ENCODE results near the gene HOXC11. TPM values are rescaled to one million over a fixed set of nuclear protein-coding genes. Genes with fewer than 3 reads are reported as not detected.

The HOXC11 gene
- polyA plus RNA-seq, 1 experiment = not detected

DNA sequence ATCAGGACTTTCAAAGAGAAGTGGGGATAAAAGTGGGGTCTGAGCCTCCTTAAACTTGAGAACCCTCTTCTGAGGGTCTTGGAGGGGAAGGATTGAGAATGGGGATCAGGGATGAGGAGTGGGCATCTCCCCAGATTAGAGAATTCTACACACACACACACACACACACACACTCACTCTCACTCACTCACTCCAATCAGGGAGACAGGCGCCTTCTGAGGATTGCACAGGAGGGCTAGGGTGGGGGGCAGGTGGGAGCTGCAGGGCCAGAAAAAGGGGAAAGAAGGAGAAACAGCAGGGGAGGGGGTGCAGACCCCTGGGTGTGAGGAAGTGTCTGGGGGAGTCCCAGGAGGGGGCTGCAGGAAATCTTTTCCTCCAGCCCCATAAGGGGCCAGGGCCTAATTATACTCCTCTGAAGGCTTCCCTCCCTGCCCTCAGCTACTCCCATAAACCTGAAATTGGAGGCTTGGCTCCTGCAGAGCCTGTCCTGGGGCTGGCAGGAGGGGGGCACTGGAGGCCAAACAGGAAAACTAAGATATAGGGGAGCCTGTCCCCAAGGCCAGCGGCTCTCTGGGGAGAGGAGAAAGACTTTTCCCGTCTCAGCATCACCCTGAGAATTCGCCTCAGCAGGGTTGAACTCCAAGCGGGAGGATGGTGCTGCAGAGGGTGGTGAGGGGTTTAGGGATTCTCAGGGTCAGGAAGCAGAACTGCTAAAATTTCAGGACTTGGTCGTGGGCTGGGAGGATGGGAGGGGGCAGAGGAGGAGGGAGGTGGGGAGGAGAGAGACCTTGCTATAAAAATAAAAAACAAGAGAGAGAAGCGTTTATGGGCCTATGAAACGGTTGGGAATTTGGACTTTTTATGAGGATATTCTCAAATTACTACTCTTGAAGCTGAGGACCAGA lies 28.6 kb downstream of the HOXC11 start:
- DNase-seq (ENCODE audit: low read depth, low spot score) = no peak
- TF ChIP-seq, protein P1, sequence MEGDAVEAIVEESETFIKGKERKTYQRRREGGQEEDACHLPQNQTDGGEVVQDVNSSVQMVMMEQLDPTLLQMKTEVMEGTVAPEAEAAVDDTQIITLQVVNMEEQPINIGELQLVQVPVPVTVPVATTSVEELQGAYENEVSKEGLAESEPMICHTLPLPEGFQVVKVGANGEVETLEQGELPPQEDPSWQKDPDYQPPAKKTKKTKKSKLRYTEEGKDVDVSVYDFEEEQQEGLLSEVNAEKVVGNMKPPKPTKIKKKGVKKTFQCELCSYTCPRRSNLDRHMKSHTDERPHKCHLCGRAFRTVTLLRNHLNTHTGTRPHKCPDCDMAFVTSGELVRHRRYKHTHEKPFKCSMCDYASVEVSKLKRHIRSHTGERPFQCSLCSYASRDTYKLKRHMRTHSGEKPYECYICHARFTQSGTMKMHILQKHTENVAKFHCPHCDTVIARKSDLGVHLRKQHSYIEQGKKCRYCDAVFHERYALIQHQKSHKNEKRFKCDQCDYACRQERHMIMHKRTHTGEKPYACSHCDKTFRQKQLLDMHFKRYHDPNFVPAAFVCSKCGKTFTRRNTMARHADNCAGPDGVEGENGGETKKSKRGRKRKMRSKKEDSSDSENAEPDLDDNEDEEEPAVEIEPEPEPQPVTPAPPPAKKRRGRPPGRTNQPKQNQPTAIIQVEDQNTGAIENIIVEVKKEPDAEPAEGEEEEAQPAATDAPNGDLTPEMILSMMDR (IDR thresholded peaks at IDR 0.05; ENCODE audit: low read depth, low read length) = no peak
- H3K4me3 ChIP-seq (ENCODE audit: low read depth, low read length) = no peak overlapping the region
- CTCF ChIA-PET = interaction anchor here (1.0 to 7.8 kb wide), 5 partner anchors 200 to 215 kb away, joined by 3 to 107 read pairs (median 9); no protein-coding TSS in a partner anchor
- H3K9me3 ChIP-seq (ENCODE audit: control insufficient read depth, insufficient read depth, low read length) = peaks cover 9% of the 10 kb centered on the region; the same call in 1 of the 2 replicates
- POLR2A ChIA-PET = no interaction called here
- H3K27me3 ChIP-seq (ENCODE audit: control insufficient read depth, insufficient read depth, low read length) = peaks cover 97% of the 10 kb centered on the region
- H3K27ac ChIP-seq (ENCODE audit: low read depth, low read length) = no peak overlapping the region

DNA sequence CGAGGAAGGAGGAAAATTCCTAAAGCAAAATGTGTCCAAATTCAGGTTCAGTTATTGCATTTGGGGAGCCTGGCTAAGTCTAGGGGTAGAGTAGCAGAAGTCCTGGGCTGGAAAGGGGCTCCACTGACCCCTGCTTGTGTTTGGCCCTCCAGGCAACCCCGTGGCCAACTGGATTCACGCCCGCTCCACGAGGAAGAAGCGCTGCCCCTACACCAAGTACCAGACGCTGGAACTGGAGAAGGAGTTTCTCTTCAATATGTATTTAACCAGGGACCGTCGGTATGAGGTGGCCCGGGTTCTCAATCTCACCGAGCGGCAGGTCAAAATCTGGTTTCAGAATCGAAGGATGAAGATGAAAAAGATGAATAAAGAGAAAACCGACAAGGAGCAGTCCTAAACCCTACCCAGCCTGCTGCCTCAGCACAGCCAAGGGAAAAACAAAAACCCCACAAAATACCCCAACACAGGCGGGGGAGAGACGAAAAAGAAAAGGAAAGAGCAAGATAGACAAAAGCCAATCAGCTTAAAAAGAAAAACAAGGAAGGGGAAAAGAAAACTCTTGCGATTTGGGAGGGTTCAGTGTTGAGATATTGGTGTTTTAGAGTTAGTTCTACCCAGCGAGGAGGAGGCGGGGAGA lies 29.5 kb downstream of the HOXC11 start:
- Histone ChIP-seq H3K27ac (ENCODE audit: low read depth, low read length) (no peak overlapping the region), H3K9me3 (ENCODE audit: control insufficient read depth, insufficient read depth, low read length) (peaks cover 5% of the 10 kb centered on the region; the same call in 1 of the 2 replicates), H3K27me3 (ENCODE audit: control insufficient read depth, insufficient read depth, low read length) (peaks cover 97% of the 10 kb centered on the region), H3K4me3 (ENCODE audit: low read depth, low read length) (no peak overlapping the region)
- TF ChIP-seq, protein P1 (IDR thresholded peaks at IDR 0.05; ENCODE audit: low read depth, low read length) = no peak
- no peak for DNase-seq (ENCODE audit: low read depth, low spot score)
- CTCF ChIA-PET = interaction anchor here (1.0 to 7.8 kb wide), 4 partner anchors 199 to 214 kb away, joined by 3 to 107 read pairs (median 6); no protein-coding TSS in a partner anchor
- POLR2A ChIA-PET = no interaction called here

DNA sequence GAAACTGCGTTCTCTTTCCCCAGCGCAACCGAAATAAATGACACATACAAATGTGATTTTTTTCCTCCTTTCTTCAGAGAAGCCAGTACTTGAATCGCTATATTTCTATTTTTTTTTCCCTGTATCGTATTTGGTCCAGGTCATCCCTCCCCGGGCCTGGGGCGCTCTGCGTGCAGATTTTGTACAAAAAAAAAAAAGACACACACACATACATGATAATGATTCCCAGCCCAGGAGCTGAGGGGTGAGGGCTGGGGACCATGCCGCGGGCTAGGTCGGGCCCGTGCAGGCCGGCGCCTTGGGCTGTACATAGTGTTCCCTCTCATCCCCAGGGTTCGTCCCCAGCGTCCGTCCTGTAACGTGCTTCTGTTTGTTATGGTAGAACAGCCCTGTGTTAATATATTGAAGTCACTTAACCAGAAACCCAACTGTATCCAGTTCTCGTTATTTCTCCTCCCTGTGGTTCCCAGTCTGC lies 30.0 kb downstream of the HOXC11 start:
- TF ChIP-seq, protein P1 (IDR thresholded peaks at IDR 0.05; ENCODE audit: low read depth, low read length) = no peak
- POLR2A ChIA-PET = no interaction called here
- peaks cover 5% of the 10 kb centered on the region; the same call in 1 of the 2 replicates for H3K9me3 ChIP-seq (ENCODE audit: control insufficient read depth, insufficient read depth, low read length)
- H3K4me3 ChIP-seq (ENCODE audit: low read depth, low read length) = no peak overlapping the region
- no peak for DNase-seq (ENCODE audit: low read depth, low spot score)
- peaks cover 97% of the 10 kb centered on the region for H3K27me3 ChIP-seq (ENCODE audit: control insufficient read depth, insufficient read depth, low read length)
- CTCF ChIA-PET = interaction anchor here (0.7 to 7.8 kb wide), 4 partner anchors 198 to 238 kb away, joined by 3 to 107 read pairs (median 6); no protein-coding TSS in a partner anchor
- H3K27ac ChIP-seq (ENCODE audit: low read depth, low read length) = no peak overlapping the region

DNA sequence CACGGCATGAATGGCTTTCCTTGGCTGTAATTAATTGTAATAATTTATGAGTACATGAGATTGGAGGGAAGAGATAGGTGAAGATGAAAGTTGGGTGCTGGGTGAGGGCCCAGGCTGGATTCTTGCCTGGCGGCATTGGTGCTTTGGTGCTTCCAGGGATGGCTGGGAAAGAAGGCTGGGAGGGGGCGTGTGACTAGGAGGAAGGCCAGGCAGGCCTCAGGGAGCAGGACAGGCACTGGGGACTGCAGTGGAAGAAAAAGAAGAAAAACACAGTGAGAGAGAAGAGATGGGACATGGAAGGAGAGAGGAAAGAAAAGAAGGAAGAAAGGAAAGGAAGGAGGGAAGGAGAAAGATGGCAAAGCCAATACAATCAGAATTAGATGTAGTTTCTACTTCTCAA lies 30.7 kb downstream of the HOXC11 start:
- no peak overlapping the region for H3K27ac ChIP-seq (ENCODE audit: low read depth, low read length)
- POLR2A ChIA-PET = no interaction called here
- CTCF ChIA-PET = interaction anchor here (0.7 to 7.8 kb wide), 4 partner anchors 196 to 239 kb away, joined by 3 to 163 read pairs (median 56); no protein-coding TSS in a partner anchor
- TF ChIP-seq, protein P1 (IDR thresholded peaks at IDR 0.05; ENCODE audit: low read depth, low read length) = no peak
- no peak for DNase-seq (ENCODE audit: low read depth, low spot score)
- H3K4me3 ChIP-seq (ENCODE audit: low read depth, low read length) = no peak overlapping the region
- H3K27me3 ChIP-seq (ENCODE audit: control insufficient read depth, insufficient read depth, low read length) = peaks cover 96% of the 10 kb centered on the region
- peaks cover 5% of the 10 kb centered on the region; the same call in 1 of the 2 replicates for H3K9me3 ChIP-seq (ENCODE audit: control insufficient read depth, insufficient read depth, low read length)
